ENCODE data around the gene MVB12A. TPM values are rescaled to one million over a fixed set of nuclear protein-coding genes. Genes with fewer than 3 reads are reported as not detected.

Gene MVB12A
- total and polyA plus RNA-seq, 2 of the 8 experiments (the other 6 are each of a cell fraction or from before 2014, with no cell fraction given): 37.9 to 76.6 TPM

DNA sequence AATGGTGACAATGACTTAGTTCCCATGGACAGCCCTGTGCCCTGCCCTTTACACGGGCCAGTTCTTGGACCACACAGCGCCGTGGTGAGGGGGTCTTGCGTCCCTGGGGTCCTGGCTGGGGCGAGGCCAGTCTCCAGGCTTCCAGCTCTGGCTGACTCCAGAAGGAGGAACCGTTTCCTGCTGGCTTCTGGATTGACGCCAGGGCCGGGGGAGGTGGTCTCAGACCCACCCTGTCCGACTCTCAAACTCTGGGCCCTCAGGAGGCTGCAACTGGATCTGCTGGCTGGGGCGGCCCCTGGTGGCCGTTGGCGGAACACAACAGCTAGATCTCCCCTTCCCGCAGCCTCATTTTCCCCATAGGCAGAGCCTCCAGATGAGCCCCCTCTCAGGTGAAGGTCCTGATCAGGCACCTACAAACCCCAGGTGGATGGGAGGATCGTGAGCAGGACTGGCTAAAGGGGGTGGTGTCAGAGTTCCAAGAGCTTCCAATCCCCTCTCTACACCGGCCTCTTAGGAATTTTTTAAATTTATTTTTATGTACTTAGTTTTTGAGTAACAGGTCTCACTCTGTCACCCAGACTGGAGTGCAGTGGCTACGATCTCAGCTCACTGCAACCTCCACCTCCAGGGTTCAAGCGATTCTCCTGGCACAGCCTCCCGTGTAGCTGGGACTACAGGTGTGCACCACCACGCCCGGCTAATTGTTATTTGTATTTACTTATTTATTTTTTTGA, 33.8 kb upstream of the MVB12A start:
- Histone ChIP-seq H2AK5ac (ENCODE audit: low read depth, low read length) (no peak overlapping the region; the same call in 1 of the 2 replicates), H3K56ac (replicated peaks; ENCODE audit: insufficient read length, low read depth, low read length) (no peak overlapping the region), H3K79me1 (ENCODE audit: low read depth, low read length) (no peaks in the 10 kb centered on the region), H3K18ac (ENCODE audit: extremely low read depth, low read length) (no peak overlapping the region; the same call in 1 of the 2 replicates), H4K20me1 (replicated peaks in 1 of 2; ENCODE audit: control insufficient read depth in 1 of 2, insufficient read depth in 2 of 2, low read length in 2 of 2) (no peaks in the 10 kb centered on the region), H3K14ac (ENCODE audit: insufficient read length) (no peak overlapping the region), H2BK12ac (ENCODE audit: low read depth, low read length) (peak overlapping the region; percentile 87; the same call in 1 of the 2 replicates), H2BK5ac (ENCODE audit: low read depth, low read length) (peak overlapping the region; percentile 52; the same call in 1 of the 2 replicates), H3K27me3 (replicated peaks in 1 of 4; ENCODE audit: control insufficient read depth in 3 of 4, extremely low read depth in 1 of 4, insufficient read depth in 3 of 4, low read length in 3 of 4) (peaks cover 0 to 5% (median 0%) of the 10 kb centered on the region in 4 experiments; a peak in 2 of 7 replicates), H2BK20ac (ENCODE audit: low read length) (0 out of 2 replicates have a peak overlapping the region, but pooled peaks have one; percentile 13), H2BK15ac (ENCODE audit: low read length) (peak overlapping the region; percentile 72; the same call in 1 of the 2 replicates), H3K79me2 (ENCODE audit: control insufficient read depth in 1 of 2, insufficient read depth in 2 of 2, low read length in 2 of 2) (no peaks in the 10 kb centered on the region), H3K23me2 (ENCODE audit: low read depth, low read length) (peaks cover 5% of the 10 kb centered on the region; the same call in 1 of the 2 replicates), H2BK120ac (replicated peaks; ENCODE audit: low read depth, low read length) (no peak overlapping the region), H2AFZ (ENCODE audit: low read length) (peak overlapping the region; percentile 55; the same call in 1 of the 2 replicates), H3K27ac (ENCODE audit: low read depth, low read length) (no peak overlapping the region), H3K36me3 (ENCODE audit: control insufficient read depth in 2 of 4, insufficient read depth in 4 of 4, low read length in 3 of 4) (no peaks in the 10 kb centered on the region), H4K91ac (replicated peaks; ENCODE audit: insufficient read length, low read length) (peak overlapping the region; percentile 91), H4K5ac (ENCODE audit: insufficient read length, low read depth, low read length) (peak overlapping the region; percentile 13), H3K23ac (ENCODE audit: insufficient read length) (no peak overlapping the region), H3K9ac (replicated peaks in 1 of 4; ENCODE audit: extremely low read depth in 1 of 4, low read depth in 3 of 4, low read length in 3 of 4) (no peak overlapping the region; a peak in 1 of 7 replicates), H4K8ac (ENCODE audit: extremely low read depth, insufficient read depth, low read length) (no peak overlapping the region), H3K4me2 (ENCODE audit: insufficient read depth in 1 of 2, low read depth in 2 of 2, low read length in 2 of 2) (peak overlapping the region in 1 of 2 experiments; percentile 49; a peak in 3 of 4 replicates), H3K9me3 (ENCODE audit: insufficient read depth in 2 of 2, low read depth in 1 of 2, low read length in 1 of 2) (no peaks in the 10 kb centered on the region), H3K4me3 (ENCODE audit: extremely low read depth in 1 of 4, insufficient read depth in 2 of 4, low read depth in 3 of 4, low read length in 4 of 4) (no peak overlapping the region), H3K4me1 (replicated peaks in 1 of 4; ENCODE audit: control insufficient read depth in 3 of 4, insufficient read depth in 4 of 4, low read length in 3 of 4) (peaks cover 0 to 5% (median 3%) of the 10 kb centered on the region in 4 experiments; a peak in 5 of 7 replicates), H3K4ac (replicated peaks; ENCODE audit: insufficient read length, low read depth, low read length) (peak overlapping the region; percentile 65)
- ChIA-PET POLR2A (ENCODE audit: partially characterized antibody) (interaction anchor here (0.7 to 2.0 kb wide), 8 partner anchors 9 to 80 kb away, joined by 3 to 6 read pairs (median 4); partner anchors contain the start of genes BST2, MRPL34 and PLVAP), CTCF (ENCODE audit: partially characterized antibody) (interaction anchor here (0.6 to 13.5 kb wide), 30 partner anchors 8 to 390 kb away, joined by 3 to 153 read pairs (median 4); partner anchors contain the start of genes ANO8, CCDC194 and MRPL34)
- 45% methylated on average over 20 of the region's 20 CpGs; no CpG with 5 or more reads in 1 of the 2 experiments for WGBS, 2 experiments (ENCODE audit: extremely low coverage in 1 of 2, insufficient coverage in 1 of 2, insufficient read length in 1 of 2, insufficient replicate concordance in 2 of 2, low coverage in 1 of 2, low lambda C conversion rate in 2 of 2, missing lambda C conversion rate in 1 of 2)
- no peak for FAIRE-seq
- DNase-seq (ENCODE audit: low read depth in 1 of 2, low spot score in 2 of 2): peak in 1 of 2 experiments; percentile 92
- TF ChIP-seq, protein P1, sequence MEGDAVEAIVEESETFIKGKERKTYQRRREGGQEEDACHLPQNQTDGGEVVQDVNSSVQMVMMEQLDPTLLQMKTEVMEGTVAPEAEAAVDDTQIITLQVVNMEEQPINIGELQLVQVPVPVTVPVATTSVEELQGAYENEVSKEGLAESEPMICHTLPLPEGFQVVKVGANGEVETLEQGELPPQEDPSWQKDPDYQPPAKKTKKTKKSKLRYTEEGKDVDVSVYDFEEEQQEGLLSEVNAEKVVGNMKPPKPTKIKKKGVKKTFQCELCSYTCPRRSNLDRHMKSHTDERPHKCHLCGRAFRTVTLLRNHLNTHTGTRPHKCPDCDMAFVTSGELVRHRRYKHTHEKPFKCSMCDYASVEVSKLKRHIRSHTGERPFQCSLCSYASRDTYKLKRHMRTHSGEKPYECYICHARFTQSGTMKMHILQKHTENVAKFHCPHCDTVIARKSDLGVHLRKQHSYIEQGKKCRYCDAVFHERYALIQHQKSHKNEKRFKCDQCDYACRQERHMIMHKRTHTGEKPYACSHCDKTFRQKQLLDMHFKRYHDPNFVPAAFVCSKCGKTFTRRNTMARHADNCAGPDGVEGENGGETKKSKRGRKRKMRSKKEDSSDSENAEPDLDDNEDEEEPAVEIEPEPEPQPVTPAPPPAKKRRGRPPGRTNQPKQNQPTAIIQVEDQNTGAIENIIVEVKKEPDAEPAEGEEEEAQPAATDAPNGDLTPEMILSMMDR (IDR thresholded peaks at IDR 0.05; ENCODE audit: control extremely low read depth in 1 of 3, insufficient read depth in 1 of 3, low read depth in 1 of 3, low read length in 3 of 3): peak; percentile 95 to 98 (median 98)
- TF ChIP-seq, protein P2, sequence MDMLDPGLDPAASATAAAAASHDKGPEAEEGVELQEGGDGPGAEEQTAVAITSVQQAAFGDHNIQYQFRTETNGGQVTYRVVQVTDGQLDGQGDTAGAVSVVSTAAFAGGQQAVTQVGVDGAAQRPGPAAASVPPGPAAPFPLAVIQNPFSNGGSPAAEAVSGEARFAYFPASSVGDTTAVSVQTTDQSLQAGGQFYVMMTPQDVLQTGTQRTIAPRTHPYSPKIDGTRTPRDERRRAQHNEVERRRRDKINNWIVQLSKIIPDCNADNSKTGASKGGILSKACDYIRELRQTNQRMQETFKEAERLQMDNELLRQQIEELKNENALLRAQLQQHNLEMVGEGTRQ (IDR thresholded peaks at IDR 0.05; ENCODE audit: low read length): peak; percentile 56
- TF ChIP-seq RAD21 (IDR thresholded peaks at IDR 0.05 in 1 of 2, conservative IDR thresholded peaks at IDR 0.05 in 1 of 2; ENCODE audit: low read depth in 2 of 2, low read length in 2 of 2) (peak; percentile 86 to 93), SP1 (IDR thresholded peaks at IDR 0.05; ENCODE audit: low read depth, low read length) (no peak), GABPA (IDR thresholded peaks at IDR 0.05; ENCODE audit: borderline replicate concordance, insufficient read depth, low read length) (peak; percentile 59; the same call in 1 of the 2 replicates)
